NCI-H345 (cell line): ENCODE measurements around the gene WDR18.

ENCODE experiments used
- DNase-seq: peaks from one replicate; lab custom pipeline; 2025; lab: John Stamatoyannopoulos, UW

Gene WDR18

DNA sequence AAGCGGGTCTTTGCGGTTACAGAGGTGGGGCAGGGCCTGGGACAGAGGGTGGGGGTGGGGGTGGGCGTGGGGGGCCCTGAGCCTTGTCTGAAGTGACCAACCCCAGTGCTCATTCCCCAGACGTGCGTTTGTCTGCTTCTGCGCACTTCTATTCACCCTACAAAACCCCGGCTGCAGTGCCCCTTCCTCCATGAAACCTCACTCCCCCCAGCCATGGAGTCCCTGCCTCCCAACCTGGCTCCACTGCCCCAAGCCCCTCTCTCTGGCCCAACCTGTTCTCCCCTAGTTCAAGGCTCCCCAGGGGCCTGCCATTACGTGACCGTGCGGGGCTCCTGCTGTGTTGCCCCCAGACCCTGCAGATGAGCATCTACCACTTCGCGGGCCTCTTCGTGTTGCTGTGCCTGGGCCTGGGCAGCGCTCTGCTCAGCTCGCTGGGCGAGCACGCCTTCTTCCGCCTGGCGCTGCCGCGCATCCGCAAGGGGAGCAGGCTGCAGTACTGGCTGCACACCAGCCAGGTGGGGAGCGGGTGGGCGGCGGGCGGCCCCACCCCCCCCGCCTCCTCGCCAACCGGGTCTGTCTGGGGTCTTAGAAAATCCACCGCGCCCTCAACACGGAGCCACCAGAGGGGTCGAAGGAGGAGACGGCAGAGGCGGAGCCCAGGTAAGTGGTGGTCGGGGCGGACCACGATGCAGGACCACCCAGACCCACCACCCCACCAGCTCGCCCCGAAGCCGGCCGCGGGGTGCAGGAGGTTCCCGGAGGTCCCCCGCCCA, 24.3 kb downstream of the WDR18 start:
- no peak for DNase-seq

DNA sequence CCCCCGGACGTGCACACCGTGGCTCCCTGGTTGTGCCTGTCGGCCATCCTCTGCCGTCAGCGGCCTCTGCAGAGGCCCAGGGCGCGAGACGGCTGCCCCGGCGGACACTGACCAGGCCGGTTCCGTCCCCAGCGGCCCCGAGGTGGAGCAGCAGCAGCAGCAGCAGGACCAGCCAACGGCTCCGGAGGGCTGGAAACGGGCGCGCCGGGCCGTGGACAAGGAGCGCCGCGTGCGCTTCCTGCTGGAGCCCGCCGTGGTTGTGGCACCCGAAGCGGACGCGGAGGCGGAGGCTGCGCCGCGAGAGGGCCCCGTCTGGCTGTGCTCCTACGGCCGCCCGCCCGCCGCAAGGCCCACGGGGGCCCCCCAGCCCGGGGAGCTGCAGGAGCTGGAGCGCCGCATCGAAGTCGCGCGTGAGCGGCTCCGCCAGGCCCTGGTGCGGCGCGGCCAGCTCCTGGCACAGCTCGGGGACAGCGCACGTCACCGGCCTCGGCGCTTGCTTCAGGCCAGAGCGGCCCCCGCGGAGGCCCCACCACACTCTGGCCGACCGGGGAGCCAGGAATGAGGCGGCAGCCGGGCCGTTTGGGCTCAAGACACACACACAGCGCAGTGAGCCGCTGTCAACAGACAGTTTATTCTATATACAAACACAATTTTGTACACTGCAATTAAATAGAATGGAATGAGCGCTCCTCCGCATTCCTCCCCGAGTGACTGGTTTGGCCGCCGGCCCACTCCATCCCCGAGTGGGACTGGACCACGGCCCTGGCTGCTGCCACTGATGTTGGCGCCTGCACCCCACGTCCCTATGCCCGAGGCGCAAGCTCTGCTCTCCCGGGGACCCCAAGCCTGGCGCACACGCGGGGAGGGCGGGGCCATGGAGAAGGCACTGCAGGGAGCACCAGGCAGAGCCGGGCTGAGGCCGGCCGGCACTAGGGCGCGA, 25.2 kb downstream of the WDR18 start:
- DNase-seq, result no peak

DNA sequence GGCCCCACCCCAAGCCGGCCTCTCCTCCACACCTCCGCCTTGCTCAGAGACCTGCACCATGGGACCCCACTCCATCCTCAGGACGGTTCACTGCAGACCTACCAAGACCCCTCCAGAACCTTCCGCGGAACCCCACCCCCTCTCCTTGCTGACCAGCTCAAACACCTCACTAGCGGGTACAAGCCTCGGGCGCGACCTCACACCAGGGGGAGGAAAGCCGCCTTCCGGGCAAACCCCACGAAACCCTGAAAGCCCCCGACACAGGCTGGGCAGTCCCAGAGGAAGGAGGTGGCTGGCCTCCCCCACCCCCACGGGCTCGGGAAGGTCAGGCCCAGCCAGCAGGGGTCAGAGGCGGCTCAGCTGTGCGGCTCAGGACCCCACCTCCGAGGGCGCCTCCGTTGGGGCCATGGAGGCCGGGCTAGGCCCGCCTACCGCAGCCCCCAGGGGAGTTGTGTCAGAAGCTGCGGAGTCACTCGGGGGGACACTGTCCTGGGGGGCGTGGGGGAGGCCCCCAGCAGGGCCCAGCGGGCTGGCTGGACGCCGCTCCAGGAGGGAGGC, 25.9 kb downstream of the WDR18 start:
- no peak for DNase-seq

DNA sequence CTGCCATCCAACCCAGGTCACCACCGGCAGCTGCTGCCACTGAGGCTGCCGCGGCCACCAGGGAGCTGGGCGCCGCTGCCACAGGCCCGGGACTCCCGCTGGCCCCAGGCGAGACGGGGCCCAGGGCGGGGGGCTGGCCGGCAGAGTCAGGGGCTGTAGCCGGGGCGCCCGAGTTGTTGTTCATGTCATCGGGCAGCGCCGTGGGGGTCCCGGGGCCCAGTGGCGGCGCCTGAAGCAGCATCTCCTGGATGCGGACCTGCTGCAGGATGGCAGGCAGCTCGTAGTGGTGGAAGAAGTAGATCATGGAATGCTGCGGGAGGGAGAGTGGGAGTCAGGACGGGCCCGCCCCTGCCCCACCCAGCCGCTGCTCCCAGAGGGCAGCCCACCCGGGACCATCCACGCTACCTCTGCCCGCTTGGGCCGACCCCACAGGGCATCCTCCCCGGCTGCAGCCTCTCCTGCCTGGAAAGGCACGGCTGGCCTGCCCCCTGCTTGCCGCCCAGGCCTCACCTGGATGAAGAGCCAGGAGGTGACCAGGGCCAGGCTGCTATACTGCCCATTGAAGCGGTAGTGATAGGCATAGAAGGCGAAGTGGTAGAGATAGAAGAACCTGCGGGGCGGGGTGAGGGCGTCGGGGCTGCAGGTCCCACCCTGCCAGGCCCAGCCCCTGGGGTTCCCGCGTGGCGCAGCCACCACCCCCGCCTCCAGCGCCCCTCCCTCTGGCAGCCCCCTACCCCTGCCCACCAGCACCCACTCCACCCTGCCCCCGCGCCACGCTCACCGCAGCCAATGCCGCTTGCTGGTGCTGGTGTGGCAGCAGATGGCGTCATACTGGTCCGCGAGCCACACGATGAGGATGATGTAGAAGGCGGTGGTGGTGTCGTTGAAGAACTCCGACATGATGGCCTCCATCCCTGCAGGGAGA, 26.7 kb downstream of the WDR18 start:
- DNase-seq, result no peak

DNA sequence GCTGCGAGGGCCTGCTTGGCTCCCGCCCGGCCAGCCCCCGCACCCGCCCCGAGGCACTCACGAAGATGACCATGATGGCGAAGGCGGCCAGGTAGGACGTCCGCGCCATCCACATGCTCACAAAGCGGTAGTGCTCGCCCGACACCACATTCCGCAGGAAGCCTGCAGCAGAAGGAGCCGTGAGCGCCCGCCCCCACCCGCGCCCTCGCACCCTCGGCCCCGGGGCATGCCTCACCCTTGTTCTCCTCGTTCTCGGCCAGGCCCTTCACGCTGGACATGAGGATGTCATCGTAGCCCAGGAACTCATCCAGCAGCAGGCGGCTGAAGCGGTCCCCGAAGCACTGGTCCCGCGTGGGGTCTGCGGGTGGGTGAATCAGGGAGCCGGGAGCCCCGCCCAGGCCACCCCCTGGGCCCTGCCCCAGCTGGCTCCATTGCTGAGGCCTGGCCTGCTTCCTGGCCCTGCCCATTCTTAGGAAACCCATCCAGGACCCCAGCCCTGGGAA, 27.7 kb downstream of the WDR18 start:
- no peak for DNase-seq

DNA sequence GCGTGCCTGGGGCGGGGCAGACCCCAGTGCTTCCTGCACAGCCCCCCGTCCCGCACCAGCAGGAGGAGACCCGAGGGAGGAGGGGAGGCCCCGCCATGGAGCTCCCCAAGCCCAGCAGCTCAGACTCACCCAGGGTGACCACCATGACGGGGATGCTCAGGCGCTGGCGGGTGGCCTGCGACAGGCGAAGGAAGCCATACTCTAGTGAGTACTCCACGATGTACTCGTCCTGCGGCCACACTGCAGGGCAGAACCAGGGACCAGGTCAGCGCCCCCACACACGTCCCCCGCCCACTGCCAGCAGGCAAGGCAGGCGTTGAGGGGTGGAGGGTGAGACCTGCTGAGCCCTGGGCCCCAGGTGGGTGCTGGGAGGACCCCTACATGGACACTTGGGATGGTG, 28.2 kb downstream of the WDR18 start:
- no peak for DNase-seq

DNA sequence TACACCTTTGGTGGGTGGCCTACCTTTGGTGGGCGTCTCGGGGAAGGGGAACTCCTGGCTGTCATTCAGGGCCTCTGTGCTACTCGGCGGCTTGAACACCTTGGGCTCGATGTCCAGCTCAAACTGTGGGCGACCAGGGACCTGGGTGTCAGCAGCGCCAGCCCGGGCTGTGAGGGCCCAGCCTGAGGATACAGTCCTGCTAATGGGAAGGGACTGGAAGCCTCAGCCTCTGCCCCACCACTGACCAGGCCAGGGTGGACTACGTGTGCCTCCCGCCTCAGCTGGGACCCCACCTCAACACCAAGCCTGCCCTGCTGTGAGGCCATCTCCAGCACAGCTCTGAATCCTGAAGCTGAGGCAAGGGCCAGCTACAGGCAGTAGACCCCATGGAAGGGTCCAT, 29.1 kb downstream of the WDR18 start:
- DNase-seq, result no peak

DNA sequence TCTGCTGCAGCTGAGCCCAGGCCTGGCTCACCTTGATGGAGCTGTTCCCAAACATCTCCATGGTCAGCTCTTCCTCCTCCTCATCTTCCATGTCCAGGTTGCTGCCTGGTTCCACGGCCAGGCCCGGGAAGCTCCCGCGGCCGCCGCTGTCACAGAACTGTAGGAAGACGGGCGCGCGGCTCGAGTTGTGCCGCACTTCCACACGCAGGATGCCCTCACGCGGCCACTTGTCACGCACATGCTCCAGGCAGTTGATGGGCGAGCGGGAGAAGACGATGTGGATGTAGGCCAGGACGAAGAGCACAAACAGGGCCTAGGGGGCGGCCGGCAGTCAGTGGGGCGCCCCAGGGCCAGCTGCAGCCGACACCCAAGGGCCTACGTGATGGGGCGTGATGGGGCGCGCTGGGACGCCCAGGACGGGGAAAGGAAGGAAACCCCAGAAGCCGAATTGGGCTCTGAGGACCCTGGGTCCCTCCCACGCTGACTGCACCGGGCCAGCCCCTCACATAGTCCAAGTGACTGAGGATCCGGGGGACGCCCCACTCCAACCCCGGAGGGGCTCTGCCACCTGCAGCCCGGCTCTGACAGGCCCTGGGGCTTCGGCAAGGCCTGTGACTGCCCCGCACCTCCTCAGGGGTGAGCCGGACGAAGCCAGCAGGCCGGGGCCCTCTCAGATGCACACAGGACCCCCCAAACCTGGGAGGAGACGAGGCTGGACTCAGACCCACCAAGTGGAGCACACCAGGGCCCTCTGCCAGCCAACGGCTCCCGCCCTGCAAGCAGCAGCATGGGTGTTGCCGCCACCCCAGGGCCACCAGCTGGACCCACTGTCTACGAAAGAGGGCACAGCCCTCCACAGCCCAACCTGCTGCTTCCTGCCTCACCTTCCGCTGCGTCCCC, 30.3 kb downstream of the WDR18 start:
- DNase-seq, result no peak

DNA sequence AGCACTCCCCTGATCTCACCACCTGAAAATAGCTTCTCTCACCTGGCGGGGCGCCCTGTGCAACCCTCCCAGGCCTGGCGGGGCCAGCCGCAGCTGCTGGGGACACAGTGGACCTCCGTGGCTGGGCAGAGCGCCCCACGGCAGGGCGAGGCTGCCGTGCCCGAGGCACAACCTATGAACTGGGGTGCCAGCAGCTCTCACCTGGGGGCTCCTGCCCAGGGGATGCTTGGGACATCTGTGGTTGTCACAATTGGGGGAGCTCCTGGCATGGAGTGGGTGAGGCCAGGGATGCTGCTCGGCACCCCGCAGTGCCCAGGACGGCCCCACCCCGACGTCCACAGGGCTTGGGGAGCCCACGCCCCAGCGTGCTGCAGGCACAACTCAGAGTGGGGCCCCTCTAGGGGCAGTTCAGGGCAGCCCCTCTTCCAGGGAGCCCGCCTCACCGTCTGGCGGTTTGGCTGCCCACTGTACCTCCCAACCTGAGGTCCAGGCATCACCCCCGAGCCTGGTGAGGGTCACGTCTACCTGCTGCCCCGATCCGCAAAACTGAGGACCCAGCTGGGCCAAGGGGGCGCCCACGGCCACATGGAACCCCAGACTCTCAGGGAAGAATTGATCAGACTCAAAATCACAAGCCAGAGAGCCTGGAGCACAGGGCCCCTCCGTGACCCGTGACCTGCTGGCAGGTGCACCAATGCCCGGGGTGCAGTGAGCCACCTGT, 31.1 kb downstream of the WDR18 start:
- no peak for DNase-seq

DNA sequence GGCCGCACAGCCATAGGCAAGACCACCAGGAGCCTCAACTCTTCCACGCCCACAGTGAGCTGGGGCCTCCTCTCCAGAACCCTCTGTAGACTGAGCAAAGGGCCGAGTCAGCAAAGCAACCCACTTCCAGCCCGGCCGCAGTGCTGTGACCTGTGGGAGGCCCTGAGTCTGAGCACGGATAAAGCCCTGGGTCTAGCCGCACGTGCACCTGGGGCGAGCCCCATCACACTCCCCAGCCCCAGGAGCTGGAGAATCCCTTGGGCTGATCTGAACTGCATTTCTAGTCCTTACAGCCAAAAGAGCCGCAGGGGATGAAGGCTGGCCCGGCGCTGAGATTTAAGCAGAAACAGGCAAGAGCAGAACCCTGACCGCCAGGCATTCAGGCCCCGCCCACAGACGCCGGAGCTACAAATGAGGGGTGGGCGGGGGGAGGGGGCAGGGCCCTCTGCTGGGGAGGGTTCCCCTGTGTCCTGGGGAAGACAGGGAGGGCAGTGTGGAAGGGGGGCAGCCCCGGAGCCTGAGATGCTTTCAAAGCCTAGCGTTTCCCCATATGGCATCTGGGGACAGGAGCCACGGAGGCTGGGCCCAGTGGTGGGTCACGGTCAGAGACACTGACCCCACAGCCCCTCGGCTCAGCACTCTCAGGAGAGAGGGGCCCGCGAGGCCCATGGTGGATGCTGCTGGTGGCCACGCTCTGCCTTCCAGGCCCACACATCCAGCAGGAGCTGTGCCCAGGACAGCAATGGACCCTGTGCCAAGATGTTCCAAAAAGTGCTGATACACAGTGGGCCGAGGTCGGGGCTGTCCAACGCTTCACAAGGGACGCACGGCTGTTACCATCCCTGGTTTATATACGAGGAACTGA, 31.9 kb downstream of the WDR18 start:
- DNase-seq, result no peak

DNA sequence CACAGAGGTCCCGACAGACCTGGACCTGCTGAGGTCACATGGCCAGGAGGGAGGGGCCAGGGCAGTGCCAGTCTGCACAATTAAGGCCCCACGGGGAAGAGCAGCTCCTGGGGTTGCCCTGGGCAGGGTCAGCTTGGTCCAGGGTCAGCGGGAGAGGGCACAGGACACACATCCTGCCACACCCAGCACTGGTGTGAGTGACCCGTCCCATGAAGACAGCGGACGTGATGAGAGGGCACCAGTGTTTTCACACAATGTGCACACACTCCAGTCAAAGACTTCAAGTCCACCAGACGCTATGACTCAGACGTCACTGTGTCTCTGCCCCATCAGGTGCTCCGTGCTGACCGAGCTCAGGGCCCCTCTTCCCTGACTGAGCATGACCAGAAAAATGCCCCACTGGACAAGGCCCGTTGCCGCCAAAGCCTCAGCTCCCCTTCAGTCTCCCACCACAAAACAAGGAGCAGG, 32.5 kb downstream of the WDR18 start:
- no peak for DNase-seq

DNA sequence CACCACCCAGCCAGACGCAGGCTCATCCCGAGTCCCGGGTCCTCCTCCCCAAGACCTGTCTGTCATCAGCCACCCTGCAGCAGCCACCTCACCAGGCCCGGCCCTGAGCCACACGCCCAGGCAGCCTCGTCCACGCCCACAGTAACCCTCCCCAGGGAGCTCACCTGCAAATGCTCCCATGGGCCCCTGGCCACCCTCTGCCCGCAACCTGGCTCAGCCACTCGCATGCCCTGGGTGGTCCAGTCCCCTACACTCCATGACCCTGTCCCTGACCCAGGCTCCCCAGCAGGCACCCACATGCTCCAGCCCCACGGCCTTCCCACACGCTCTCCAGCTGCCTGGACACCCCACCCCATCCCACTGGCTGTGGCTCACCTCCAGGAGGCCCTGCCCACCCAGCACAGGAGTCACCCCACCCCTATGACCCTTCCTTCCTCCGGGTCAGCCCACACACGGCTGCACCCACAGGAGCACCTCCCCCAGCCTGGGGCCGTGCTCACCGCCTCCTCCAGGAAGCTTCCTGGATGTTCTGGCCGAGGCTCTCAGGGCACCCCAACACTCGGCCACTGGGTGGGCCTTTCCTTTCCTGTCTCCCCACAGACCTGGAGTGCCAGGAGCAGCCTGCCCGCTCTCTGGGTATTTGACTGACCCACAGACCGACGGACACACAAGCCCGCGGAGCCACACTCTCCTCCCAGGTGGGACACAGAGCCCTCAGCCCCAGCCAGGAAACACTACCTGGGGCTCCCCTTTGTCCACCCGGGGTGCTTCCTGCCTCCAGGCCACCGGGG, 33.2 kb downstream of the WDR18 start:
- DNase-seq, result no peak

DNA sequence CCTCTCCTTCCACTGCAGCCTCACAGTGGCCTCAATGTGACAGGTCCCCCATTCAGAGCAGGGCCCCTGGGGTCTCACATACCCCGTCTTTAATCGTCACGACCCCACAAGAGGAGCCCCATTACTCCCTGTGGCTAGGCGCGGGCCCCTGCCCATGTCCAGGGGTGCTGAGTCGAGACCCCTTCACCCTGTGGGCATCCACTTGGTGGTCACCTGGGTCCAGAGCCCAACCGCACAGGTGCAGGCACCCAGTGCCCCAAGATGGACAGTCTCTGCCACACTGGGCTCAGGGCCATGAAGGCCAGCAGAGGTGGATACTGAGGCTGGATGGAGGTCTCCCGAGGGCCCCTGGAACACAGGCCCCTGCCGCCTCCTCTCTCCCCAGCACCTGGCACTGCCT, 33.8 kb downstream of the WDR18 start:
- no peak for DNase-seq

DNA sequence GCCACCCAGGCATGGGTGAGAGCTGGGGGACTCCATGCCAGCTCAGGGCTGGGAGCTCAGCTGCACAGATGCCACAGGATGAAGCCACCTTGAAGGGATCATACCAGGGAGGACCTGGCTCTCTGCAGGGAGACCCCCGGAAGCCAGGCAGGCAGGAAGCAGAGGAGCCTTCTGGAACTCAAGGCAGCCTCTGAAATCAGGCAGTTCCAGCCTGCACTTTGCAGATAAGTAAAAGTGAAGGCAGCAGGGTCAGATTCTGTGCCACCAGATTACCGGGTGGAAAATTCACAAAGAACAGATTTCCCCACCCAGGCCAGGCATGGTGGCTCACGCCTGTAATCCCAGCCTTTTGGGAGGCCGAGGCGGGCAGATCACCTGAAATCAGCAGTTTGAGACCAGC, 34.2 kb downstream of the WDR18 start:
- no peak for DNase-seq

DNA sequence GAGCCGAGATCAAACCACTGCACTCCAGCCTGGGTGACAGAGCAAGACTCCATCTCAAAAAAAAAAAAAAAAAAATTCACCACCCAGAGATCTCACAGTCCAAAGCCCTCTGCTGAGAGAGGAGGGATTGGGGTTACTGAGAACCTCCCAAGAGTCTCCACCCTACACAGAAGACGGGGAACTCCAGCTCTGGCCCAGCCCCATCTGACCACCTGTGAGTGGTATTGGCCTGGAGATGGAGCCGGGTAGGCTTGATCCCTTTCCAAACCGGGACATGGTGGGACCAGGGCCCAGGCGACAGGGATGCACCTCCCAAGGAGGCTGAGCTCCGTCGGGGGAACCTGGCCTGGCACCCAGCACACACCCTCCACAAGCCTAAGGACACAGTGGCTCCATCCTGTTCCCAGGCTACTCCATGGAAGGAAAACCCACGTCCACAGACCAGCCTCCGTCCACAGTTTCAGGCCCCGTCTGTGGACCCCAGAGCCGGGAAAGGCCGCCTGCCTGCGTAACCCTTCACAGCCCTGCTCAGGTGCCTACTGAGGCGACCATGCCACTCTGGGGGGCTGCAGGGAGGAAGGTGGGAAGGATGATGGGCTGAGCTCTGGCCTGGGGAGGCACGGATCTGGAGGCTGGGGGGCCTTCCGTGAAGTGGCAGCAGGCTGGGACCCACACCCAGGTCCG, 34.9 kb downstream of the WDR18 start:
- DNase-seq, result no peak

DNA sequence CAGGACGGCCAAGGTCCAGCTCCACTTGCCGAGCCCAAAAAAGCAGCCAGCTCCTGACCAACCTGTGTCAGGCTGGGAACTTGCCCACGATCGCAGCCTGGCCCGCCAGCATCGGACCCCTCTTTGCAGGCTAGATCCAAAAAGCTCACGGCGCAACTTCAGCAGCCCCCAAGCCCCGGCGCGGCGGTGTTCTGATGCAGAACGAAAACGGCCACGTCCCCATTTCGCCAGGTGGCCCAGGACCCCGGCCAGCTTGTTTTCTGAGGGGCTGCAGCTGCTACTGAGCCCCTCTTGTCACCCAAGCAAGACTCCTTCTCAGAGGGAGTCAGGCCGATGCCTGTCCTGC, 35.4 kb downstream of the WDR18 start:
- no peak for DNase-seq
